Measurements from ENCODE around the gene GFI1. TPM values are rescaled to one million over a fixed set of nuclear protein-coding genes. Genes with fewer than 3 reads are reported as not detected.

GFI1 gene
- polyA plus RNA-seq, 2 of the 4 experiments (the other 2 are of a cell fraction): 0.08 to 0.18 TPM

DNA sequence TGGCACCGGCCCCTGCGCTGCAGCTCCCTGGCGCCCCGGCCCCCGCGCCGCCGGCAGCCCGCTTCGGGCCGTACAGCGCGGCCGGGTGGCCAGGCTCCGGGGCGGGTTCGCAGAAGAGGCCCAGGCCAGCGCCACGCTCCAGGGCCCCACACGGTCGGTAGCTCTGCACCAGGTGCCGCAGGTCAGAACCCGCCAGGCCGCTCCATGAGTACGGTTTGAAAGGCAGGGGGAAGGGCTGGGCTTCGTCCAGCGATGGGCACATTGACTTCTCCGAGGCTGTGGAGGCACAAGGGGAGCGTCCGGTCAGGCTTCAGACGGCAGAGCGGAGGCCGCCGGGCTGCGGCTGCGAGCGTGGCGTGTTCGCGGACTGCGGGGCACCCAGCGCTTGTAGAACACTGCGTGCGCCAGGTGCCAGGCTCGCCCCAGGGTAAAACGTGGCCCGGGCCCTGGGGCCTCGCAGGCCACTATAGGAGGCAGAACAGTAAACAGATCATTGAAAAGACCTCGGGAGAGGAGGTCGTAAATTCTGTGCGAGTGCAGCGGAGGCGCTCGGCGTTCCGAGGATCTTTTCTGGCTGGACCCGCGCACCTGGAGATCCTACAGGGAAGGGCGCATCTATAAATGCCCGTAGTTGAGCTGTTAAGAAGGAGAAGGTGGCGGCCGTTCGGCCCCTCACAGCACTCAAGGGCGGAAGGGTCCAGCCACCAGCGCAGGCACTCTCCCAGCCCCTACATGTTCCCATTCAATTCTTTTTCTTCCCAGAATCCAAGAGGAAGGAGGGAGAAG lies 5.7 kb downstream of the GFI1 start:
- TF ChIP-seq PHF8 (IDR thresholded peaks at IDR 0.05; ENCODE audit: borderline replicate concordance, low read depth) (no peak), RARB (CRISPR knock-in tag; IDR thresholded peaks at IDR 0.05) (no peak), BHLHE40 (IDR thresholded peaks at IDR 0.05; ENCODE audit: low read depth, low read length) (no peak), CHD4 (IDR thresholded peaks at IDR 0.05; ENCODE audit: borderline replicate concordance) (no peak), HDAC2 (IDR thresholded peaks at IDR 0.05) (no peak), KDM1A (IDR thresholded peaks at IDR 0.05; ENCODE audit: low read depth) (no peak), GATA3 (IDR thresholded peaks at IDR 0.05; ENCODE audit: borderline replicate concordance) (no peak), RNF2 (IDR thresholded peaks at IDR 0.05; ENCODE audit: borderline replicate concordance, low read depth) (no peak), RFX5 (IDR thresholded peaks at IDR 0.05) (no peak), EHMT2 (IDR thresholded peaks at IDR 0.05; ENCODE audit: low read depth) (no peak), POLR2A (IDR thresholded peaks at IDR 0.05; ENCODE audit: low read length) (no peak), ZNF302 (CRISPR knock-in tag; IDR thresholded peaks at IDR 0.05) (no peak), POLR2AphosphoS2 (conservative IDR thresholded peaks at IDR 0.05; ENCODE audit: low read length) (no peak), MAFK (IDR thresholded peaks at IDR 0.05; ENCODE audit: partially characterized antibody) (no peak), HOXB13 (CRISPR knock-in tag; IDR thresholded peaks at IDR 0.05; ENCODE audit: low read depth) (no peak), KDM5A (IDR thresholded peaks at IDR 0.05) (no peak)
- TF ChIP-seq, protein P1, sequence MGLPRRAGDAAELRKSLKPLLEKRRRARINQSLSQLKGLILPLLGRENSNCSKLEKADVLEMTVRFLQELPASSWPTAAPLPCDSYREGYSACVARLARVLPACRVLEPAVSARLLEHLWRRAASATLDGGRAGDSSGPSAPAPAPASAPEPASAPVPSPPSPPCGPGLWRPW (IDR thresholded peaks at IDR 0.05): no peak
- TF ChIP-seq, protein P2, sequence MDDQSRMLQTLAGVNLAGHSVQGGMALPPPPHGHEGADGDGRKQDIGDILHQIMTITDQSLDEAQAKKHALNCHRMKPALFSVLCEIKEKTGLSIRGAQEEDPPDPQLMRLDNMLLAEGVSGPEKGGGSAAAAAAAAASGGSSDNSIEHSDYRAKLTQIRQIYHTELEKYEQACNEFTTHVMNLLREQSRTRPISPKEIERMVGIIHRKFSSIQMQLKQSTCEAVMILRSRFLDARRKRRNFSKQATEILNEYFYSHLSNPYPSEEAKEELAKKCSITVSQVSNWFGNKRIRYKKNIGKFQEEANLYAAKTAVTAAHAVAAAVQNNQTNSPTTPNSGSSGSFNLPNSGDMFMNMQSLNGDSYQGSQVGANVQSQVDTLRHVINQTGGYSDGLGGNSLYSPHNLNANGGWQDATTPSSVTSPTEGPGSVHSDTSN (IDR thresholded peaks at IDR 0.05): no peak
- TF ChIP-seq, protein P3, sequence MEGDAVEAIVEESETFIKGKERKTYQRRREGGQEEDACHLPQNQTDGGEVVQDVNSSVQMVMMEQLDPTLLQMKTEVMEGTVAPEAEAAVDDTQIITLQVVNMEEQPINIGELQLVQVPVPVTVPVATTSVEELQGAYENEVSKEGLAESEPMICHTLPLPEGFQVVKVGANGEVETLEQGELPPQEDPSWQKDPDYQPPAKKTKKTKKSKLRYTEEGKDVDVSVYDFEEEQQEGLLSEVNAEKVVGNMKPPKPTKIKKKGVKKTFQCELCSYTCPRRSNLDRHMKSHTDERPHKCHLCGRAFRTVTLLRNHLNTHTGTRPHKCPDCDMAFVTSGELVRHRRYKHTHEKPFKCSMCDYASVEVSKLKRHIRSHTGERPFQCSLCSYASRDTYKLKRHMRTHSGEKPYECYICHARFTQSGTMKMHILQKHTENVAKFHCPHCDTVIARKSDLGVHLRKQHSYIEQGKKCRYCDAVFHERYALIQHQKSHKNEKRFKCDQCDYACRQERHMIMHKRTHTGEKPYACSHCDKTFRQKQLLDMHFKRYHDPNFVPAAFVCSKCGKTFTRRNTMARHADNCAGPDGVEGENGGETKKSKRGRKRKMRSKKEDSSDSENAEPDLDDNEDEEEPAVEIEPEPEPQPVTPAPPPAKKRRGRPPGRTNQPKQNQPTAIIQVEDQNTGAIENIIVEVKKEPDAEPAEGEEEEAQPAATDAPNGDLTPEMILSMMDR (IDR thresholded peaks at IDR 0.05): no peak
- 76% methylated on average over 25 of the region's 65 CpGs for WGBS (ENCODE audit: missing lambda C conversion rate)
- FAIRE-seq (no peak), DNase-seq (ENCODE audit: low read depth in 1 of 2, low spot score in 1 of 2) (no peak), ATAC-seq (no peak)
- Histone ChIP-seq H3K4me1 (peaks cover 28% of the 10 kb centered on the region; the same call in 2 of the 3 replicates), H3K27ac (no peak overlapping the region), H3K4me3 (no peak overlapping the region), H3K4me2 (no peak overlapping the region), H3K9me3 (no peaks in the 10 kb centered on the region)
- ChIA-PET POLR2A (no interaction called here), CTCF (no interaction called here)

GRCh38 chr1:92480200-92480812 lies 6.4 kb downstream of the GFI1 start:
- Histone ChIP-seq H3K4me3 (no peak overlapping the region), H3K27ac (no peak overlapping the region), H3K9me3 (no peaks in the 10 kb centered on the region), H3K4me2 (no peak overlapping the region), H3K4me1 (peaks cover 28% of the 10 kb centered on the region; the same call in 2 of the 3 replicates)
- DNase-seq (ENCODE audit: low read depth in 1 of 2, low spot score in 1 of 2): no peak
- ChIA-PET POLR2A (no interaction called here), CTCF (no interaction called here)
- WGBS (ENCODE audit: missing lambda C conversion rate): 92% methylated on average over 31 of the region's 59 CpGs
- no peak for FAIRE-seq
- ATAC-seq: no peak
- TF ChIP-seq HOXA7 (CRISPR knock-in tag; IDR thresholded peaks at IDR 0.05) (no peak), EP300 (IDR thresholded peaks at IDR 0.05) (no peak), ZFP36 (IDR thresholded peaks at IDR 0.05; ENCODE audit: borderline replicate concordance, partially characterized antibody) (no peak), NR3C1 (IDR thresholded peaks at IDR 0.05) (no peak), FOXS1 (CRISPR knock-in tag; IDR thresholded peaks at IDR 0.05) (no peak), SMC3 (IDR thresholded peaks at IDR 0.05) (no peak), MAX (IDR thresholded peaks at IDR 0.05) (no peak), CBX2 (IDR thresholded peaks at IDR 0.05; ENCODE audit: borderline replicate concordance, low read depth) (no peak), JUN (IDR thresholded peaks at IDR 0.05) (no peak), RNF2 (IDR thresholded peaks at IDR 0.05; ENCODE audit: borderline replicate concordance, low read depth) (no peak), CHD4 (IDR thresholded peaks at IDR 0.05; ENCODE audit: borderline replicate concordance) (no peak), E2F6 (IDR thresholded peaks at IDR 0.05; ENCODE audit: borderline replicate concordance, low read depth) (no peak), HOXB5 (CRISPR knock-in tag; IDR thresholded peaks at IDR 0.05) (no peak), ZNF302 (CRISPR knock-in tag; IDR thresholded peaks at IDR 0.05) (no peak)
- TF ChIP-seq, protein P3 (IDR thresholded peaks at IDR 0.05): no peak
- TF ChIP-seq, protein P4, sequence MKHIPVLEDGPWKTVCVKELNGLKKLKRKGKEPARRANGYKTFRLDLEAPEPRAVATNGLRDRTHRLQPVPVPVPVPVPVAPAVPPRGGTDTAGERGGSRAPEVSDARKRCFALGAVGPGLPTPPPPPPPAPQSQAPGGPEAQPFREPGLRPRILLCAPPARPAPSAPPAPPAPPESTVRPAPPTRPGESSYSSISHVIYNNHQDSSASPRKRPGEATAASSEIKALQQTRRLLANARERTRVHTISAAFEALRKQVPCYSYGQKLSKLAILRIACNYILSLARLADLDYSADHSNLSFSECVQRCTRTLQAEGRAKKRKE (CRISPR knock-in tag; IDR thresholded peaks at IDR 0.05; ENCODE audit: low read depth): no peak

Data from A549 (cell line).